D721Med (cell line): ENCODE measurements around the gene GRAMD2A.

Source experiments
- DNase-seq: peaks from one replicate; pipeline ENCODE4 v3.0.0; 2011; ENCODE audit warnings: low spot score; ENCODE audit not compliant: insufficient read length
- FAIRE-seq: peaks from 2 replicates; lab custom pipeline; 2011; peaks lifted over from hg19 to GRCh38; lab: Jason Lieb, UNC
- CTCF ChIP-seq: IDR thresholded peaks from 2 replicates; pipeline ENCODE4 v1.5.1; 2012; ENCODE audit warnings: mild to moderate bottlenecking, control low read depth; ENCODE audit not compliant: insufficient read depth; ENCODE audit errors: missing control alignments

Gene GRAMD2A

GRCh38 chr15:72198356-72199204 lies 993 bp upstream of the GRAMD2A start:
- TF ChIP-seq CTCF: no peak
- no peak for DNase-seq
- FAIRE-seq: no peak

GRCh38 chr15:72197041-72197459 lies 537 bp downstream of the GRAMD2A start:
- no peak for DNase-seq
- TF ChIP-seq CTCF: no peak
- no peak for FAIRE-seq

- no peak for TF ChIP-seq CTCF
- FAIRE-seq (no peak), DNase-seq (no peak)
Measured at GRCh38 chr15:72196409-72197040, 1.1 kb downstream of the GRAMD2A start.

GRCh38 chr15:72195101-72195511 lies 2.5 kb downstream of the GRAMD2A start:
- TF ChIP-seq CTCF: no peak
- FAIRE-seq (no peak), DNase-seq (no peak)

GRCh38 chr15:72193836-72194396 lies 3.7 kb downstream of the GRAMD2A start:
- no peak for FAIRE-seq
- TF ChIP-seq CTCF: no peak
- no peak for DNase-seq

- DNase-seq (no peak), FAIRE-seq (no peak)
- TF ChIP-seq CTCF: no peak
Measured at GRCh38 chr15:72192416-72192815, 5.2 kb downstream of the GRAMD2A start.
